ENCODE data around the gene RASEF.

GRCh38 chr9:83020327-83020726, 42.6 kb downstream of the RASEF start:
- TF ChIP-seq SPI1 (IDR thresholded peaks at IDR 0.05; ENCODE audit: borderline replicate concordance, low read depth) = no peak
- TF ChIP-seq POLR2AphosphoS5 (IDR thresholded peaks at IDR 0.05; ENCODE audit: low read depth) = no peak
- no peak for TF ChIP-seq CTCF (IDR thresholded peaks at IDR 0.05; ENCODE audit: insufficient read depth, low read length)

Data from HL-60 (cell line).